ENCODE measurements around the gene SMIM1.

SMIM1 gene

DNA sequence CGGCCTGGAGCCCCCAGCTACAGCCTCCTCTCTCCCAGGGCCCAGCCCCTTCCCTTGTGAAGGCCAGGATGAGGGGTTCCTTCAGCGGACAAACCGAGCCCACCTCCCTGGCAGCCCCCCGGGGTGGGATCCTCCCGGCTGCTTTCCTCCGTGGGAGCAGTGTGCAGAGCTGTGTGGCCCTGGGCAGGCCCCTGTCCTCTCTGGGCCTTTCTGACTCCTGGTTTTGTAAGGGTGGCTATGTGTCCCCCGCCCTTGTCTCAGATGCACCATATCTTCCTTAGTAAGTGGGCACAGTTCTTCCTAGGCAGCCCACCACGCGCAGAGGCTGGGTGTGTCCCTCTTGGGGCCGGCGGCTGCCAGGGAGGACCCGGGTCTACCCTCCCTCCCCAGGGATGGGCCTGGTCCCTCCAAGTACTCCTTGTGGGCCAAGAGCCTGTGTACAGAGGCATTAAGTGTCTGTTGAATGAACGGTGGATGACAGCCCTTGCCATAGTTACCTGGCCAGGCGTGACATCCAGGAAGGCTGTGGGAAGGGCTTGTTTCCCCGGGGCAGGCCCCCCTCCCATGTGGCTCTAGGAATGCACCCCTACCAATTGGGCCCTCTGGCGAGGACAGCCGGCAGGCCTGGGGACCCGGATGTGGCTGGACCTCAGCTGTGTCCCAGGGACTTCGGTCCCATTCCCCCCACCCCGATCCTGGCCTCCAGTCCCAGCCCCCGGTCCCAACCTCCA, 3.8 kb downstream of the SMIM1 start:
- H2BK120ac ChIP-seq (ENCODE audit: low read depth, low read length): no peak overlapping the region
- no peak overlapping the region for H3K9ac ChIP-seq (ENCODE audit: low read length)
- no peak overlapping the region for H3K4me3 ChIP-seq (ENCODE audit: insufficient read depth in 1 of 2, low read depth in 1 of 2, low read length in 2 of 2)
- H2AK5ac ChIP-seq (ENCODE audit: low read length, severe bottlenecking): no peak overlapping the region
- no peak overlapping the region for H4K8ac ChIP-seq (ENCODE audit: low read length)
- H2AFZ ChIP-seq (ENCODE audit: low read depth, low read length): no peak overlapping the region
- peak overlapping the region in 1 of 2 experiments; percentile 71 for H3K18ac ChIP-seq (ENCODE audit: low read depth in 1 of 2, low read length in 2 of 2)
- H3K9me3 ChIP-seq (ENCODE audit: control insufficient read depth, low read length): no peaks in the 10 kb centered on the region
- DNase-seq: no peak
- no peak overlapping the region for H2BK15ac ChIP-seq (ENCODE audit: low read depth, poor library complexity, severe bottlenecking)
- peak overlapping the region; percentile 2 for H4K91ac ChIP-seq (ENCODE audit: low read length)
- peaks cover 62% of the 10 kb centered on the region for H3K4me1 ChIP-seq (ENCODE audit: control insufficient read depth, insufficient read depth, low read depth, low read length)
- peak overlapping the region in 1 of 2 experiments; percentile 91 for H2BK12ac ChIP-seq (ENCODE audit: low read length in 2 of 2)
- 91% methylated on average over 21 of the region's 21 CpGs for WGBS
- H3K36me3 ChIP-seq (ENCODE audit: control insufficient read depth in 1 of 2, insufficient read depth in 2 of 2, low read depth in 1 of 2, low read length in 2 of 2): peaks cover 32 to 44% of the 10 kb centered on the region in 2 experiments
- H3K27me3 ChIP-seq (ENCODE audit: control insufficient read depth in 1 of 2, insufficient read depth in 1 of 2, low read length in 2 of 2): peaks cover 0 to 8% of the 10 kb centered on the region in 2 experiments
- no peak overlapping the region for H3K4ac ChIP-seq (ENCODE audit: low read depth in 1 of 2, low read length in 2 of 2)
- H3K14ac ChIP-seq (ENCODE audit: low read length in 2 of 2): peak overlapping the region in 1 of 2 experiments; percentile 53
- no peak overlapping the region for H2BK5ac ChIP-seq (ENCODE audit: low read depth, low read length, poor library complexity, severe bottlenecking)
- H3K23ac ChIP-seq (ENCODE audit: low read length in 2 of 2): no peak overlapping the region
- H3K27ac ChIP-seq (ENCODE audit: low read length, poor library complexity, severe bottlenecking): no peak overlapping the region
- H3K4me2 ChIP-seq (ENCODE audit: low read length, poor library complexity, severe bottlenecking): no peak overlapping the region
- peaks cover 15% of the 10 kb centered on the region for H3K79me1 ChIP-seq (replicated peaks; ENCODE audit: low read length, poor library complexity, severe bottlenecking)

DNA sequence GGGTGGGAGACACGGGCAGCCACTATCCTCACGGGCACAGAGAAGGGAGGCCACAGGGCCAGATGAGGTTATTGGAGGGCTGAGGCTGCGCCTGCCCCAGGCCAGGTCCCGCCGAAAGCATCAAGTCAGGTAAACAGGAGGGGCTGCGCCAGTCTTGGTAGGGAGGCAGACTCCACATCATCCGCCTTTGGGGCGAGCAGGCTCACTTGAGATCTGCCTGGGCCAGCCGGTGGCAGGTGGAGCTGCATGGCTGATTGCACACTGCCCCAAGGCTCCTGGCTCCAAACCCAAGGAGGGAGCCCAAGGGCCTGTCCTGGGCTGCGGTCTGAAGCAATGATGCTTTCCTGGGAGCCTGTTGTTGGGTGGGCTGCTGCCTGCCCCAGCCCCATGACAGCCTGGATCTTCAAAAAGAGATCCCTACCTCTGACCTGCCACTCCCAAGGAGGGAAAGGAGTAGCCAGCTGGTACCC, 4.6 kb downstream of the SMIM1 start:
- H3K18ac ChIP-seq (ENCODE audit: low read depth in 1 of 2, low read length in 2 of 2): no peak overlapping the region
- no peak overlapping the region for H3K23ac ChIP-seq (ENCODE audit: low read length in 2 of 2)
- H3K4me3 ChIP-seq (ENCODE audit: insufficient read depth in 1 of 2, low read depth in 1 of 2, low read length in 2 of 2): no peak overlapping the region
- no peak overlapping the region for H2BK15ac ChIP-seq (ENCODE audit: low read depth, poor library complexity, severe bottlenecking)
- H3K27ac ChIP-seq (ENCODE audit: low read length, poor library complexity, severe bottlenecking): no peak overlapping the region
- DNase-seq: no peak
- H3K79me1 ChIP-seq (replicated peaks; ENCODE audit: low read length, poor library complexity, severe bottlenecking): peaks cover 17% of the 10 kb centered on the region
- no peak overlapping the region for H2BK120ac ChIP-seq (ENCODE audit: low read depth, low read length)
- H3K27me3 ChIP-seq (ENCODE audit: control insufficient read depth in 1 of 2, insufficient read depth in 1 of 2, low read length in 2 of 2): peaks cover 0 to under 1% of the 10 kb centered on the region in 2 experiments
- no peak overlapping the region for H2BK12ac ChIP-seq (ENCODE audit: low read length in 2 of 2)
- H2AFZ ChIP-seq (ENCODE audit: low read depth, low read length): no peak overlapping the region
- peaks cover 55% of the 10 kb centered on the region for H3K4me1 ChIP-seq (ENCODE audit: control insufficient read depth, insufficient read depth, low read depth, low read length)
- WGBS: 96% methylated on average over 10 of the region's 10 CpGs
- no peak overlapping the region for H3K14ac ChIP-seq (ENCODE audit: low read length in 2 of 2)
- H3K9ac ChIP-seq (ENCODE audit: low read length): no peak overlapping the region
- no peak overlapping the region for H3K4ac ChIP-seq (ENCODE audit: low read depth in 1 of 2, low read length in 2 of 2)
- no peak overlapping the region for H2AK5ac ChIP-seq (ENCODE audit: low read length, severe bottlenecking)
- H3K9me3 ChIP-seq (ENCODE audit: control insufficient read depth, low read length): no peaks in the 10 kb centered on the region
- no peak overlapping the region for H3K4me2 ChIP-seq (ENCODE audit: low read length, poor library complexity, severe bottlenecking)
- H4K91ac ChIP-seq (ENCODE audit: low read length): no peak overlapping the region
- no peak overlapping the region for H4K8ac ChIP-seq (ENCODE audit: low read length)
- H2BK5ac ChIP-seq (ENCODE audit: low read depth, low read length, poor library complexity, severe bottlenecking): no peak overlapping the region
- H3K36me3 ChIP-seq (ENCODE audit: control insufficient read depth in 1 of 2, insufficient read depth in 2 of 2, low read depth in 1 of 2, low read length in 2 of 2): peaks cover 40 to 50% of the 10 kb centered on the region in 2 experiments

DNA sequence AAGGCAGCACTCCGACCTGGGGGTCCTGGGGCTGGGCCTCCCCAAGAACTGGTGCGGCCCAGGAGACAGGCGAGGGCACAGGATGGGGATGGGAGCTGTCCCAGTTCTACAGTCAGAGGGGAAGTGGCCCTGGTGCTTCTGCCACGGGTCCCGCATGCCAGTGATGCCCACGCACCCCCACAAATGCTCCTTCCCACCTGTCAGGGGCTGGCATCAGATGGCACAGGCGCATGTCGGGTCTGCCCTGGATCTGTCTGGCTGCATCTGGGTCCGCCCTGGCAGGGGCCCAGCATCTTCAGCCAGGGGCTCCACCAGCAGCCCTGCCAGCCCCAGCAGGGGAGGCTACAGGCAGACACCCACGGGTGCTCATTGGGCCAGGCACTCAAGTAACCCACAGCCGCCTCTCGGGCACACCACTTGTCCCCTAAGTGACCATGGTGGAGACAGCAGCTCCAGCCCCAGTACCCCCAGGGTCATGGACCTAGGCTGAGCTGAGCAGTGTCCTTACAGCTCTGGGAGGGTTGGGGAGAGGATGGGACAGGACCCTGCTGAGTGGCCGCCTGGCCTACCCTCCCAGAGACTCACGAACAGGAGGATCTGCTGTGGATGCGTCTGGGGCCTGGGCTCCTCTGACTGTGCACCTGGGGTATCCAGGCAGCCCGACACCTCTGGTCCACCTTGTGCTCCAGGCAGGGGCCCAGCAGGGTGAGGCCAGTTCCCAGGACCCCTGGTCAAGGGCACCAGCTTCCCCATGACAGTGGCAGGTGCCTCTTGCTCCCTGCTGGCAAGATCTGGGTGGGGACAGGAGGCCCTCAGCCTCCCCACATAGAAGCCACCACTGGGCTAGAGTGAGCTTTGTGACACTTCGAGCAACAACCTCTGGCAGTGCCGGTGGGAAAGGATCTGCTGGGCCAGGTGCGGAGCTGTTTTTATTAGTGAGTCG, 5.4 kb downstream of the SMIM1 start:
- H3K9me3 ChIP-seq (ENCODE audit: control insufficient read depth, low read length): no peaks in the 10 kb centered on the region
- WGBS: 94% methylated on average over 19 of the region's 20 CpGs
- DNase-seq: no peak

More for the DNA sequence above, 5.4 kb downstream of the SMIM1 start:
- no peak overlapping the region for H3K4me3 ChIP-seq (ENCODE audit: insufficient read depth in 1 of 2, low read depth in 1 of 2, low read length in 2 of 2)
- no peak overlapping the region for H3K14ac ChIP-seq (ENCODE audit: low read length in 2 of 2)
- H3K36me3 ChIP-seq (ENCODE audit: control insufficient read depth in 1 of 2, insufficient read depth in 2 of 2, low read depth in 1 of 2, low read length in 2 of 2): peaks cover 48 to 58% of the 10 kb centered on the region in 2 experiments
- peaks cover 19% of the 10 kb centered on the region for H3K79me1 ChIP-seq (replicated peaks; ENCODE audit: low read length, poor library complexity, severe bottlenecking)
- H3K4ac ChIP-seq (ENCODE audit: low read depth in 1 of 2, low read length in 2 of 2): no peak overlapping the region
- no peak overlapping the region for H3K18ac ChIP-seq (ENCODE audit: low read depth in 1 of 2, low read length in 2 of 2)
- H3K23ac ChIP-seq (ENCODE audit: low read length in 2 of 2): no peak overlapping the region
- H4K8ac ChIP-seq (ENCODE audit: low read length): no peak overlapping the region
- H3K4me2 ChIP-seq (ENCODE audit: low read length, poor library complexity, severe bottlenecking): no peak overlapping the region
- H4K91ac ChIP-seq (ENCODE audit: low read length): no peak overlapping the region
- no peak overlapping the region for H2BK5ac ChIP-seq (ENCODE audit: low read depth, low read length, poor library complexity, severe bottlenecking)
- H2AK5ac ChIP-seq (ENCODE audit: low read length, severe bottlenecking): no peak overlapping the region
- H2BK12ac ChIP-seq (ENCODE audit: low read length in 2 of 2): peak overlapping the region in 1 of 2 experiments; percentile 10
- no peak overlapping the region for H3K27ac ChIP-seq (ENCODE audit: low read length, poor library complexity, severe bottlenecking)
- peaks cover 50% of the 10 kb centered on the region for H3K4me1 ChIP-seq (ENCODE audit: control insufficient read depth, insufficient read depth, low read depth, low read length)
- H2BK15ac ChIP-seq (ENCODE audit: low read depth, poor library complexity, severe bottlenecking): no peak overlapping the region
- no peak overlapping the region for H2BK120ac ChIP-seq (ENCODE audit: low read depth, low read length)
- no peak overlapping the region for H3K9ac ChIP-seq (ENCODE audit: low read length)
- no peak overlapping the region for H2AFZ ChIP-seq (ENCODE audit: low read depth, low read length)
- H3K27me3 ChIP-seq (ENCODE audit: control insufficient read depth in 1 of 2, insufficient read depth in 1 of 2, low read length in 2 of 2): no peaks in the 10 kb centered on the region

Data from mesenchymal stem cell (in vitro differentiated cells and primary cell).